NCI-H1092 (cell line): ENCODE data around the gene LCE3B.

Experiments used
- DNase-seq: peaks from one replicate; lab custom pipeline; 2025; lab: John Stamatoyannopoulos, UW

Gene LCE3B

GRCh38 chr1:152658649-152659048 lies 45.0 kb downstream of the LCE3B start:
- DNase-seq, result no peak

- no peak for DNase-seq
Measured at GRCh38 chr1:152663098-152663497, 49.5 kb downstream of the LCE3B start, which contains the start of gene LCE2D. Gene LCE2D (plus strand): TSS chr1:152663380. CDS start chr1:152664106, 726 bp downstream.
